Measurements from ENCODE around the gene PLEKHB1.

Gene PLEKHB1

DNA sequence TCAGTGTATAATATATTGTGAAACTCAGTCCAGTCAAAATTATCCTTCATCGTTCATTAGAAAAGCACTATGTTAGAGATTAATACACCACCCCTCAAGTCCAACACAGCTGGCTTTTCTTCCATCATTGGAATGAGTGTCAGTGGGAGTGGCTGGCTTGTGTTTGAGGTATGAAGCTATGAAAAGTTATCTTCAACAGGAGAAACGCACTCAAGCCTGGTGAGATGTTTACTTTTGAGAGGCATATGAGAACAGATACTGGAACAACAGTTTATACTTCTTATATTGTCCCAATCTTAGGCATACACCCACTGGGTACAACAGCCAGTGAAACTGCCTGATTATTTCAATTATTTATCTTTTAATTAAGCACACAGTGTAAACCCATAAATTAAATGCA lies 34.3 kb downstream of the PLEKHB1 start:
- no peak for TF ChIP-seq CTCF (IDR thresholded peaks at IDR 0.05)
- H3K27me3 ChIP-seq = no peaks in the 10 kb centered on the region
- no peak overlapping the region for H3K4me3 ChIP-seq (ENCODE audit: low read depth in 1 of 2, low read length in 1 of 2)
- H3K4me1 ChIP-seq (ENCODE audit: control insufficient read depth in 1 of 2, insufficient read depth in 1 of 2, low read depth in 1 of 2, low read length in 1 of 2) = no peaks in the 10 kb centered on the region
- peaks cover 62% of the 10 kb centered on the region for H3K36me3 ChIP-seq
- H3K27ac ChIP-seq = no peak overlapping the region
- H3K9me3 ChIP-seq = no peaks in the 10 kb centered on the region

DNA sequence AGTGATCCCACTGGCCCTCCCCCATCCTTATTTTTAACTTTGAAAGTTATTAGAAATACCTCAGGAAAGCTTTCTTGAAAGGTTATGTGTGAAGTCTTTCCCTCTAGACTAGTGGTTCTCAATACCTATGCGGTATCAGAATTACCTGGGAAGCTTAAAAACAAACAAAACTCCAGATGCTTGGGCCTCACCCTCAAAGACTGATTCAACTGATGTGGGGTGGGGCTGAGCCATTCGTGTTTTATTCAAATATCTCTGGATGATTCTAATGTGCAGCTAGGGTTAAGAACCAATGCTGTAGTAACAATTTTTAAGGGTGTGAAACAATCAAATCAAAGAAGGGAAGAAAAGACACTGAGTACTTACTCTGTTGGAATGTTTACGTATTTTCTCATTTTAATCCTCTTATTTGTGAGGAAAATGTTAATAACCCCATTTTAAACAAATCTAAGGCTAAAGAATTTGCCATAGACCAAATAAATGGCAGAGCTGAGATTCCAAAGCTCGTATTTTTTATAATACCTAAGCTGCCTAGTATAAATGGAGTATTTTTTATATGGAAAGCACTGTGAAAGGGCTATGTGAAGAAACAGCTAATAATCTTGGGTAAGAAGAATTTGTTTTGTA lies 47.6 kb downstream of the PLEKHB1 start:
- no peaks in the 10 kb centered on the region for H3K27me3 ChIP-seq
- no peak overlapping the region for H3K4me3 ChIP-seq (ENCODE audit: low read depth in 1 of 2, low read length in 1 of 2)
- TF ChIP-seq CTCF (IDR thresholded peaks at IDR 0.05) = no peak
- no peaks in the 10 kb centered on the region for H3K4me1 ChIP-seq (ENCODE audit: control insufficient read depth in 1 of 2, insufficient read depth in 1 of 2, low read depth in 1 of 2, low read length in 1 of 2)
- H3K36me3 ChIP-seq = peaks cover 26% of the 10 kb centered on the region
- H3K27ac ChIP-seq = no peak overlapping the region
- no peaks in the 10 kb centered on the region for H3K9me3 ChIP-seq

DNA sequence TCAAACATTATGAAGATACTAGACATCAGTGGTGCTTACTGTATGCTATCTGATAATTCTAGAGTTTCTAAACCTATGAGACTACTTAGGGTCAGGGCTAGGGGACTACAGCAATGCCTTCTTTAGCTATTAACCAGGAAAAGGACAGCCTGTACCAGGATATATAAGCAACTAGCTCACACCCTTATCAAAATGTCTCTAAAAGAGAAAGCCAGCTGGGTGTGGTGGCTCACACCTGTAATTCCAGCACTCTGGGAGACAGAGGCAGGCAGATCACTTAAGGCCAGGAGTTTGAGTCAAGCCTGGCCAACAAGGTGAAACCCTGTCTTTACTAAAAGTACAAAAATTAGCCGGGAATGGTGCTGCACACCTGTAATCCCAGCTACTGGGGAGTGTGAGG lies 58.7 kb downstream of the PLEKHB1 start:
- no peak for TF ChIP-seq CTCF (IDR thresholded peaks at IDR 0.05)
- H3K4me3 ChIP-seq (ENCODE audit: low read depth in 1 of 2, low read length in 1 of 2) = no peak overlapping the region
- no peak overlapping the region for H3K27ac ChIP-seq
- H3K36me3 ChIP-seq = peaks cover 62% of the 10 kb centered on the region
- no peaks in the 10 kb centered on the region for H3K4me1 ChIP-seq (ENCODE audit: control insufficient read depth in 1 of 2, insufficient read depth in 1 of 2, low read depth in 1 of 2, low read length in 1 of 2)
- no peaks in the 10 kb centered on the region for H3K27me3 ChIP-seq
- no peaks in the 10 kb centered on the region for H3K9me3 ChIP-seq

DNA sequence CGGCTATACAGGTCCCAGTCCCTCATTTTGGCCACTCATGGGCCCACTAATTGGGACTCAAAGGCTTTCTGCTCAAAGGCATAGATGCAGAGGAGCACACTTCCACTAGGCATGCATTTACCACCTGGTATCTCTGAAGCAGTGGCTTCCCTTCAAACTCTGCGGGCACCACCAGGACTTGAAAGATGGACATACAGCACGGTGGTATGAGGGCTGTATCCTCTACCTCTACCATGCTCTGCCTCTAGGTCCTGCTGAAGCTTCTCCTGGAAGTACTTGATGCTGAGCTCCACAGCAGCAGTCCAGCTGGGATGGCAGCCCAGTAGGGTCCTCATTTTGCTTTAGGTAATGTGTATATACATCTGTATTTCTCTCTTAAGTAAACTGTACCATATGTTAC lies 64.6 kb downstream of the PLEKHB1 start:
- no peak overlapping the region for H3K27ac ChIP-seq
- peaks cover 2% of the 10 kb centered on the region in 2 experiments for H3K4me1 ChIP-seq (ENCODE audit: control insufficient read depth in 1 of 2, insufficient read depth in 1 of 2, low read depth in 1 of 2, low read length in 1 of 2)
- no peaks in the 10 kb centered on the region for H3K27me3 ChIP-seq
- no peak overlapping the region for H3K4me3 ChIP-seq (ENCODE audit: low read depth in 1 of 2, low read length in 1 of 2)
- H3K9me3 ChIP-seq = no peaks in the 10 kb centered on the region
- TF ChIP-seq CTCF (IDR thresholded peaks at IDR 0.05) = no peak
- peaks cover 40% of the 10 kb centered on the region for H3K36me3 ChIP-seq

Data from neutrophil (primary cell).